GM12878 (cell line): ENCODE results near the gene CCDC15. TPM values are rescaled to one million over a fixed set of nuclear protein-coding genes. Genes with fewer than 3 reads are reported as not detected.

Source experiments
- BRCA1 ChIP-seq: IDR thresholded peaks from 2 replicates; pipeline ENCODE4 v1.6.1; 2011; ENCODE audit warnings: low read depth, low read length, improper control_type of control experiment
- CBX5 ChIP-seq: sonication (generic); IDR thresholded peaks from 2 replicates; pipeline ENCODE4 v1.6.1; 2016; ENCODE audit warnings: low read depth, moderate library complexity, mild to moderate bottlenecking, inconsistent platforms
- CEBPB ChIP-seq, 2 experiments: fragments of 150-350 bp in 1 of 2; IDR thresholded peaks; 2 replicates each; pipeline ENCODE4 v1.6.1; 2012 to 2014; ENCODE audit warnings: low read depth in 2 of 2, low read length in 2 of 2, borderline replicate concordance in 1 of 2, inconsistent platforms in 1 of 2
- CHD4 ChIP-seq: fragments of 200-600 bp; sonication (generic); IDR thresholded peaks from 2 replicates; pipeline ENCODE4 v1.6.1; 2016; ENCODE audit warnings: mild to moderate bottlenecking
- DPF2 ChIP-seq: fragments of 450-650 bp; IDR thresholded peaks from 2 replicates; pipeline ENCODE4 v1.6.1; 2017; ENCODE audit warnings: mild to moderate bottlenecking
- ELK1 ChIP-seq: IDR thresholded peaks from 2 replicates; pipeline ENCODE4 v1.6.1; 2012; ENCODE audit warnings: low read depth, low read length, improper control_type of control experiment
- FOS ChIP-seq: IDR thresholded peaks from 3 replicates; pipeline ENCODE4 v1.6.1; 2011; ENCODE audit warnings: borderline replicate concordance; ENCODE audit not compliant: insufficient read length; ENCODE audit errors: extremely low read depth
- GATAD2B ChIP-seq: fragments of 450-650 bp; conservative IDR thresholded peaks from 2 replicates; pipeline ENCODE4 v1.6.1; 2017; ENCODE audit warnings: low read depth, mild to moderate bottlenecking, moderate library complexity
- HDAC2 ChIP-seq: fragments of 200-600 bp; sonication (generic); IDR thresholded peaks from 2 replicates; pipeline ENCODE4 v1.6.1; 2017
- MAX ChIP-seq: IDR thresholded peaks from 2 replicates; pipeline ENCODE4 v1.6.1; 2012; ENCODE audit warnings: low read depth, low read length, improper control_type of control experiment
- MEF2B ChIP-seq: fragments of 450-650 bp; IDR thresholded peaks from 2 replicates; pipeline ENCODE4 v1.6.1; 2018; ENCODE audit warnings: mild to moderate bottlenecking, moderate library complexity; ENCODE audit not compliant: partially characterized antibody, poor library complexity, severe bottlenecking
- MLLT1 ChIP-seq: fragments of 450-650 bp; IDR thresholded peaks from 2 replicates; pipeline ENCODE4 v1.6.1; 2016; ENCODE audit warnings: mild to moderate bottlenecking
- MYC ChIP-seq: IDR thresholded peaks from 2 replicates; pipeline ENCODE4 v1.6.1; 2011; ENCODE audit warnings: mild to moderate bottlenecking, low read length, moderate library complexity, inconsistent platforms; ENCODE audit not compliant: insufficient read depth, insufficient replicate concordance, insufficient read length, severe bottlenecking
- PAX8 ChIP-seq: fragments of 450-650 bp; IDR thresholded peaks from 2 replicates; pipeline ENCODE4 v1.6.1; 2017; ENCODE audit warnings: mild to moderate bottlenecking, moderate library complexity
- PML ChIP-seq: IDR thresholded peaks from 2 replicates; pipeline ENCODE4 v1.6.1; 2012; ENCODE audit warnings: low read length, inconsistent platforms
- POLR2AphosphoS5 ChIP-seq: IDR thresholded peaks from 2 replicates; pipeline ENCODE4 v1.6.1; 2011; ENCODE audit warnings: mild to moderate bottlenecking, low read length, inconsistent platforms
- RBBP5 ChIP-seq: fragments of 200-600 bp; sonication (generic); conservative IDR thresholded peaks from 2 replicates; pipeline ENCODE4 v1.6.1; 2016
- RFX5 ChIP-seq: IDR thresholded peaks from 2 replicates; pipeline ENCODE4 v1.6.1; 2011; ENCODE audit warnings: low read depth, low read length, improper control_type of control experiment
- SIN3A ChIP-seq: IDR thresholded peaks from 2 replicates; pipeline ENCODE4 v1.6.1; 2012; ENCODE audit warnings: low read depth, low read length, improper control_type of control experiment
- SMAD1 ChIP-seq: fragments of 450-650 bp; IDR thresholded peaks from 2 replicates; pipeline ENCODE4 v1.6.1; 2018; ENCODE audit warnings: mild to moderate bottlenecking, low read depth; ENCODE audit not compliant: partially characterized antibody
- SMARCA5 ChIP-seq: fragments of 450-650 bp; IDR thresholded peaks from 2 replicates; pipeline ENCODE4 v1.6.1; 2017; ENCODE audit warnings: mild to moderate bottlenecking
- SMC3 ChIP-seq: IDR thresholded peaks from 2 replicates; pipeline ENCODE4 v1.6.1; 2011; ENCODE audit warnings: low read length, improper control_type of control experiment, borderline replicate concordance
- SPI1 ChIP-seq: IDR thresholded peaks from 2 replicates; pipeline ENCODE4 v1.6.1; 2011; ENCODE audit warnings: low read depth, mild to moderate bottlenecking, low read length, moderate library complexity, borderline replicate concordance; ENCODE audit not compliant: insufficient read depth
- SUZ12 ChIP-seq: fragments of 200-600 bp; sonication (generic); IDR thresholded peaks from one replicate; pipeline ENCODE4 v1.6.1; 2018; ENCODE audit warnings: antibody characterized with exemption, mild to moderate bottlenecking; ENCODE audit not compliant: unreplicated experiment
- TBL1XR1 ChIP-seq: IDR thresholded peaks from 2 replicates; pipeline ENCODE4 v1.6.1; 2012; ENCODE audit warnings: low read depth, low read length, improper control_type of control experiment
- ZBTB4 ChIP-seq: fragments of 450-650 bp; formaldehyde crosslinking; IDR thresholded peaks from 2 replicates; pipeline ENCODE4 v1.4.0; 2022; ENCODE audit warnings: mild to moderate bottlenecking, moderate library complexity
- ZNF622 ChIP-seq: fragments of 450-650 bp; IDR thresholded peaks from 2 replicates; pipeline ENCODE4 v1.6.1; 2017; ENCODE audit warnings: mild to moderate bottlenecking, inconsistent platforms
- ZSCAN29 ChIP-seq: fragments of 450-650 bp; IDR thresholded peaks from 2 replicates; pipeline ENCODE4 v1.6.1; 2017; ENCODE audit warnings: mild to moderate bottlenecking, moderate library complexity
- polyA plus RNA-seq, 11 experiments: library from polyadenylated mRNA; depleted of rRNA in 4 of 11; unstranded in 6 of 11; stranded (reverse) in 5 of 11; fragments of >200 nt; fragmentation: Nextera tagmentation in 4 of 11; fragmentation: Illumina TruSeq in 1 of 11; extraction: Ambion mirVana in 4 of 11; extraction: Trizol in 1 of 11; gene quantifications; 1 replicate in 1 of 11; 2 replicates in 10 of 11; pipeline versions ENCODE4 v1.2.1 to v1.2.3, GENCODE V29; 2011 to 2016; ENCODE audit warnings: inconsistent platforms in 2 of 11, missing spikeins in 2 of 11, low read depth in 1 of 11
- total RNA-seq, 4 experiments: library from RNA; depleted of rRNA in 3 of 4; stranded (reverse); fragments of >200 nt in 3 of 4; fragmentation: Illumina TruSeq in 1 of 4; extraction: Trizol in 1 of 4; gene quantifications; 2 replicates each; pipeline versions ENCODE4 v1.2.1 to v1.2.3, GENCODE V29; 2013 to 2021

The CCDC15 gene
- total and polyA plus RNA-seq, 10 of the 15 experiments (the other 5 are each of a cell fraction or from before 2014, with no cell fraction given), result 2.0 to 5.3 (median 3.3) TPM

- TF ChIP-seq SPI1, result peak; percentile 93
- TF ChIP-seq PAX8, result no peak
- peak; percentile 52; the same call in 1 of the 2 replicates for TF ChIP-seq MLLT1
- peak; percentile 88; the same call in 1 of the 2 replicates for TF ChIP-seq GATAD2B
- TF ChIP-seq SUZ12, result no peak
- peak; percentile 52; the same call in 1 of the 2 replicates for TF ChIP-seq TBL1XR1
- no peak for TF ChIP-seq BRCA1
- peak; percentile 47 for TF ChIP-seq MEF2B
- no peak for TF ChIP-seq RBBP5
- TF ChIP-seq MAX, result peak; percentile 69; the same call in 1 of the 2 replicates
- TF ChIP-seq SMAD1, result no peak
- TF ChIP-seq DPF2, result peak; percentile 96; the same call in 1 of the 2 replicates
- no peak for TF ChIP-seq ZBTB4 (CRISPR knock-in tag)
- TF ChIP-seq SMARCA5, result 0 out of 2 replicates have a peak, but pooled peaks have one; percentile 62
- TF ChIP-seq ZSCAN29, result peak; percentile 60; the same call in 1 of the 2 replicates
- no peak; the same call in 1 of the 2 replicates for TF ChIP-seq SIN3A
- TF ChIP-seq PML, result no peak
- no peak for TF ChIP-seq CEBPB (IDR thresholded peaks at IDR 0.05; ENCODE audit: borderline replicate concordance in 1 of 2, low read depth in 2 of 2, low read length in 2 of 2)
- peak; percentile 96 for TF ChIP-seq CBX5
- no peak for TF ChIP-seq HDAC2
- 0 out of 2 replicates have a peak, but pooled peaks have one; percentile 26 for TF ChIP-seq RFX5
- no peak for TF ChIP-seq MYC
- no peak for TF ChIP-seq FOS
- no peak for TF ChIP-seq ZNF622
- peak; percentile 79 for TF ChIP-seq POLR2AphosphoS5
- no peak for TF ChIP-seq CHD4
- peak; percentile 18; the same call in 1 of the 2 replicates for TF ChIP-seq SMC3
- TF ChIP-seq ELK1, result no peak
Measured at GRCh38 chr11:125062931-125063428, 109.0 kb downstream of the CCDC15 start, which contains the start of gene SLC37A2 (continued).
